Panc1 (cell line): ENCODE data around the gene DDIAS. TPM values are rescaled to one million over a fixed set of nuclear protein-coding genes. Genes with fewer than 3 reads are reported as not detected.

Experiments
- ATAC-seq: fragments of 200-7000 bp; cut with Tn5 transposase; 2 replicates; pipeline ENCODE4 v1.9.1; 2020; ENCODE audit warnings: mild to moderate bottlenecking, moderate library complexity
- BruUV-seq: library from RNA; stranded (reverse); fragments of 400-500 nt; replicated peaks from 2 replicates; lab custom pipeline; 2021; lab: Mats Ljungman, UMichigan
- CTCF ChIA-PET: fragments of 300-600 bp; sonication (Branson Sonifier 250); formaldehyde crosslinking; loops from one replicate; lab custom pipeline; 2022; ENCODE audit warnings: antibody characterized with exemption; lab: Charles Lee
- POLR2A ChIA-PET: fragments of 300-600 bp; sonication (Branson Sonifier 250); formaldehyde crosslinking; loops from one replicate; lab custom pipeline; 2022; ENCODE audit warnings: antibody characterized with exemption; lab: Charles Lee
- DNase-seq: peaks from one replicate; pipeline ENCODE4 v3.0.0-alpha.2; 2010; ENCODE audit warnings: low read depth, low spot score
- H3K27ac ChIP-seq: 2 replicates; pipeline ENCODE4 v1.5.1; 2011; ENCODE audit warnings: mild to moderate bottlenecking, low read length, inconsistent platforms
- H3K27me3 ChIP-seq: fragments of 200-500 bp; sonication (Bioruptor generic); 2 replicates; pipeline ENCODE4 v1.6.0; 2014; ENCODE audit warnings: low read length, inconsistent platforms; ENCODE audit not compliant: control insufficient read depth, insufficient read depth
- H3K36me3 ChIP-seq: fragments of 200-500 bp; sonication (Bioruptor generic); 2 replicates; pipeline ENCODE4 v1.5.1; 2014; ENCODE audit warnings: inconsistent platforms, mild to moderate bottlenecking, low read length, moderate library complexity; ENCODE audit not compliant: control insufficient read depth, insufficient read depth
- H3K4me1 ChIP-seq: 2 replicates; pipeline ENCODE4 v1.5.1; 2011; ENCODE audit warnings: inconsistent platforms, mild to moderate bottlenecking, low read length, moderate library complexity; ENCODE audit not compliant: control insufficient read depth, insufficient read depth
- H3K4me3 ChIP-seq, 2 experiments: 2 replicates each; pipeline ENCODE4 v1.5.1; 2011 to 2012; ENCODE audit warnings: low read depth in 2 of 2, low read length in 2 of 2, mild to moderate bottlenecking in 2 of 2, inconsistent platforms in 1 of 2, moderate library complexity in 1 of 2
- H3K9me3 ChIP-seq: fragments of 200-500 bp; sonication (Bioruptor generic); 2 replicates; pipeline ENCODE4 v1.5.1; 2014; ENCODE audit warnings: low read depth, mild to moderate bottlenecking, inconsistent platforms, low read length, moderate library complexity; ENCODE audit not compliant: control insufficient read depth, insufficient read depth
- CTCF ChIP-seq: fragments of 450-650 bp; IDR thresholded peaks from 2 replicates; pipeline ENCODE4 v1.5.1; 2017; ENCODE audit warnings: mild to moderate bottlenecking
- POLR2AphosphoS5 ChIP-seq: IDR thresholded peaks from 2 replicates; pipeline ENCODE4 v1.6.1; 2012; ENCODE audit warnings: mild to moderate bottlenecking, low read depth, low read length, moderate library complexity
- REST ChIP-seq, 2 experiments: IDR thresholded peaks; 2 replicates each; pipeline ENCODE4 v1.6.1; 2011 to 2012; ENCODE audit warnings: low read depth in 2 of 2, control low read depth in 1 of 2, low read length in 1 of 2, mild to moderate bottlenecking in 1 of 2, moderate library complexity in 1 of 2; ENCODE audit not compliant: insufficient read depth in 1 of 2
- SIN3A ChIP-seq: IDR thresholded peaks from 2 replicates; pipeline ENCODE4 v1.6.1; 2012; ENCODE audit warnings: low read depth, mild to moderate bottlenecking, low read length, moderate library complexity, borderline replicate concordance; ENCODE audit not compliant: insufficient read depth
- TCF7L2 ChIP-seq: IDR thresholded peaks from 2 replicates; pipeline ENCODE4 v1.6.1; 2011; ENCODE audit warnings: mild to moderate bottlenecking, low read depth, low read length, inconsistent platforms
- in situ Hi-C: cut with HindIII; loops from 2 replicates; pipeline ENCODE4 v1.10.0; 2016; ENCODE audit warnings: low sequenced_read_pairs, low pct_unique_long_range_greater_than_20kb
- intact Hi-C: fragments of 100-400 bp; cut with micrococcal nuclease; formaldehyde crosslinking; loops from one replicate; pipeline ENCODE4 v1.10.0; 2022; ENCODE audit not compliant: unreplicated experiment
- total RNA-seq: library from RNA; stranded (reverse); gene quantifications from one replicate; pipeline ENCODE4 v1.2.1, GENCODE V29; 2021; ENCODE audit not compliant: unreplicated experiment

The DDIAS gene
- total RNA-seq, 1 experiment from 2014 or later: 22.9 TPM

GRCh38 chr11:82903843-82904586 is 2.5 kb downstream of the DDIAS start:
- BruUV-seq: no TSS peak
- Histone ChIP-seq H3K4me3 (no peak overlapping the region), H3K27me3 (no peaks in the 10 kb centered on the region), H3K4me1 (peaks cover 18% of the 10 kb centered on the region), H3K36me3 (no peaks in the 10 kb centered on the region; the same call in 1 of the 2 replicates), H3K9me3 (no peaks in the 10 kb centered on the region), H3K27ac (no peak overlapping the region)
- CTCF ChIA-PET: interaction anchor here (0.9 kb wide), 1 partner anchor 347 kb away, joined by 3 read pairs; no protein-coding TSS in a partner anchor
- POLR2A ChIA-PET: interaction anchor here (0.6 kb wide), 1 partner anchor 190 kb away, joined by 12 read pairs; no protein-coding TSS in a partner anchor
- TF ChIP-seq REST (IDR thresholded peaks at IDR 0.05; ENCODE audit: insufficient read depth in 1 of 2, low read depth in 2 of 2, low read length in 1 of 2): no peak
- no peak for TF ChIP-seq POLR2AphosphoS5
- no peak for TF ChIP-seq TCF7L2
- TF ChIP-seq SIN3A: no peak
- TF ChIP-seq CTCF: no peak
- DNase-seq (no peak), ATAC-seq (no peak)
- in situ Hi-C loops (no loop called here), intact Hi-C loops (loop anchor here (10.0 kb wide), 2 partner anchors 251 to 381 kb away; partner anchors contain the start of genes CCDC90B and PCF11)

GRCh38 chr11:82906236-82906635 is 4.7 kb downstream of the DDIAS start:
- no peak for ATAC-seq
- BruUV-seq: no TSS peak

More at GRCh38 chr11:82906236-82906635, 4.7 kb downstream of the DDIAS start:
- ChIA-PET POLR2A (no interaction called here), CTCF (no interaction called here)
- Histone ChIP-seq H3K36me3 (no peaks in the 10 kb centered on the region; the same call in 1 of the 2 replicates), H3K27me3 (no peaks in the 10 kb centered on the region), H3K4me1 (peaks cover 10% of the 10 kb centered on the region), H3K4me3 (no peak overlapping the region), H3K9me3 (no peaks in the 10 kb centered on the region; the same call in 1 of the 2 replicates), H3K27ac (no peak overlapping the region)
- no peak for TF ChIP-seq REST (IDR thresholded peaks at IDR 0.05; ENCODE audit: insufficient read depth in 1 of 2, low read depth in 2 of 2, low read length in 1 of 2)
- TF ChIP-seq CTCF: peak; percentile 65; the same call in 1 of the 2 replicates
- in situ Hi-C loops: no loop called here
- intact Hi-C loops: loop anchor here (5.0 to 10.0 kb wide), 4 partner anchors 166 to 379 kb away; partner anchors contain the start of genes CCDC90B, PCF11 and RAB30
- no peak for DNase-seq
